GM12878 (cell line): Measurements from ENCODE around the gene SCAMP5. TPM values are rescaled to one million over a fixed set of nuclear protein-coding genes. Genes with fewer than 3 reads are reported as not detected.

Experiments
- ATAC-seq: fragments of 200-7000 bp; cut with Tn5 transposase; 3 replicates; pipeline ENCODE4 v1.9.1; 2020; ENCODE audit warnings: mild to moderate bottlenecking, moderate library complexity
- BruUV-seq: library from RNA; stranded (reverse); fragments of 400-500 nt; replicated peaks from 2 replicates; lab custom pipeline; 2021; lab: Mats Ljungman, UMichigan
- CTCF ChIA-PET: fragments of 300-600 bp; sonication (Branson Sonifier 250); formaldehyde crosslinking; extraction: SDS; loops from one replicate; lab custom pipeline; 2021; ENCODE audit warnings: inconsistent platforms; lab: Yijun Ruan, JAX
- POLR2A ChIA-PET: fragments of 350-600 bp; formaldehyde crosslinking; extraction: SDS; loops from one replicate; lab custom pipeline; 2021; ENCODE audit warnings: inconsistent platforms; lab: Charles Lee
- RAD21 ChIA-PET: fragments of 300-600 bp; sonication (Branson Sonifier 250); formaldehyde crosslinking; loops from one replicate; lab custom pipeline; 2023; ENCODE audit warnings: antibody characterized with exemption; ENCODE audit not compliant: unreplicated experiment; lab: Charles Lee
- SMC1A ChIA-PET: fragments of 300-600 bp; sonication (Branson Sonifier 250); formaldehyde crosslinking; loops from one replicate; lab custom pipeline; 2023; ENCODE audit not compliant: unreplicated experiment, uncharacterized antibody; lab: Charles Lee
- DNase-seq: peaks from one replicate; pipeline ENCODE4 v3.0.0-alpha.2; 2011; ENCODE audit warnings: low read depth, low spot score
- FAIRE-seq: peaks from 3 replicates; lab custom pipeline; 2011; peaks lifted over from hg19 to GRCh38; lab: Jason Lieb, UNC
- H2AFZ ChIP-seq: 2 replicates; pipeline ENCODE4 v1.6.0; 2011; ENCODE audit warnings: low read depth, low read length, control low read depth; ENCODE audit not compliant: control insufficient read depth
- H3K27ac ChIP-seq: 2 replicates; pipeline ENCODE4 v1.5.1; 2011; ENCODE audit warnings: control low read depth; ENCODE audit not compliant: control insufficient read depth, insufficient read depth
- H3K27me3 ChIP-seq, 2 experiments: replicated peaks in 1 of 2; 2 replicates each; pipeline versions ENCODE4 v1.6.0 to v1.6.1; 2011; ENCODE audit warnings: low read length in 1 of 2; ENCODE audit not compliant: control insufficient read depth in 2 of 2, insufficient read depth in 2 of 2
- H3K36me3 ChIP-seq, 2 experiments: 2 replicates each; pipeline ENCODE4 v1.5.1; 2011; ENCODE audit warnings: low read length in 1 of 2; ENCODE audit not compliant: control insufficient read depth in 2 of 2, insufficient read depth in 2 of 2
- H3K4me1 ChIP-seq: 2 replicates; pipeline ENCODE4 v1.6.1; 2011; ENCODE audit warnings: mild to moderate bottlenecking, low read length, moderate library complexity, mixed read lengths; ENCODE audit not compliant: control insufficient read depth, insufficient read depth
- H3K4me2 ChIP-seq: 2 replicates; pipeline ENCODE4 v1.6.0; 2011; ENCODE audit warnings: control low read depth; ENCODE audit not compliant: control insufficient read depth, insufficient read depth
- H3K4me3 ChIP-seq: fragments of 200-600 bp; sonication (generic); 2 replicates; pipeline ENCODE4 v1.5.1; 2016
- H3K79me2 ChIP-seq: 2 replicates; pipeline ENCODE4 v1.6.0; 2011; ENCODE audit warnings: low read length; ENCODE audit not compliant: control insufficient read depth, insufficient read depth
- H3K9ac ChIP-seq: 2 replicates; pipeline ENCODE4 v1.8.0; 2011; ENCODE audit warnings: low read length, control low read depth, mixed read lengths; ENCODE audit not compliant: control insufficient read depth, insufficient read depth
- H3K9me3 ChIP-seq: replicated peaks from 3 replicates; pipeline ENCODE4 v1.5.1; 2011; ENCODE audit warnings: mild to moderate bottlenecking, low read length; ENCODE audit not compliant: control insufficient read depth, insufficient read depth
- H4K20me1 ChIP-seq: 2 replicates; pipeline ENCODE4 v1.6.0; 2011; ENCODE audit not compliant: control insufficient read depth, insufficient read depth
- ATF3 ChIP-seq: IDR thresholded peaks from 2 replicates; pipeline ENCODE4 v1.6.1; 2011; ENCODE audit warnings: low read depth, mild to moderate bottlenecking, low read length, moderate library complexity, borderline replicate concordance; ENCODE audit errors: extremely low read depth
- E4F1 ChIP-seq: fragments of 450-650 bp; IDR thresholded peaks from 2 replicates; pipeline ENCODE4 v1.6.1; 2018; ENCODE audit warnings: borderline replicate concordance, mild to moderate bottlenecking; ENCODE audit not compliant: partially characterized antibody
- EED ChIP-seq: sonication (generic); IDR thresholded peaks from 2 replicates; pipeline ENCODE4 v1.6.1; 2016; ENCODE audit warnings: antibody characterized with exemption, low read depth
- EGR1 ChIP-seq, 2 experiments: IDR thresholded peaks; 1 replicate in 1 of 2; 2 replicates in 1 of 2; pipeline ENCODE4 v1.6.1; 2011 to 2012; ENCODE audit warnings: low read depth in 2 of 2, low read length in 2 of 2, borderline replicate concordance in 1 of 2, mild to moderate bottlenecking in 1 of 2, moderate library complexity in 1 of 2
- IKZF1 ChIP-seq: fragments of 450-650 bp; conservative IDR thresholded peaks from 2 replicates; pipeline ENCODE4 v1.6.1; 2017; ENCODE audit warnings: antibody characterized with exemption, mild to moderate bottlenecking
- IRF5 ChIP-seq: fragments of 450-650 bp; IDR thresholded peaks from 2 replicates; pipeline ENCODE4 v1.6.1; 2017; ENCODE audit warnings: borderline replicate concordance
- MYB ChIP-seq: fragments of 150-350 bp; IDR thresholded peaks from 2 replicates; pipeline ENCODE4 v1.6.1; 2014; ENCODE audit warnings: mild to moderate bottlenecking, low read depth, low read length, borderline replicate concordance
- NFYA ChIP-seq: IDR thresholded peaks from 2 replicates; pipeline ENCODE4 v1.6.1; 2011; ENCODE audit warnings: low read depth, mild to moderate bottlenecking, low read length, improper control_type of control experiment, borderline replicate concordance
- NR2C1 ChIP-seq: fragments of 450-650 bp; IDR thresholded peaks from 2 replicates; pipeline ENCODE4 v1.6.1; 2017; ENCODE audit warnings: antibody characterized with exemption, mild to moderate bottlenecking, moderate library complexity
- NRF1 ChIP-seq: conservative IDR thresholded peaks from 2 replicates; pipeline ENCODE4 v1.6.1; 2011; ENCODE audit warnings: mild to moderate bottlenecking, low read depth, low read length, improper control_type of control experiment
- RFX5 ChIP-seq: IDR thresholded peaks from 2 replicates; pipeline ENCODE4 v1.6.1; 2011; ENCODE audit warnings: low read depth, low read length, improper control_type of control experiment
- RUNX3 ChIP-seq: IDR thresholded peaks from 2 replicates; pipeline ENCODE4 v1.6.1; 2012; ENCODE audit warnings: low read length, inconsistent platforms
- SRF ChIP-seq, 2 experiments: IDR thresholded peaks; 2 replicates each; pipeline ENCODE4 v1.6.1; 2011; ENCODE audit warnings: low read depth in 2 of 2, low read length in 2 of 2, mild to moderate bottlenecking in 1 of 2, moderate library complexity in 1 of 2
- WGBS: methylation state at CpG from one replicate; pipeline ENCODE4 v1.1.6; 2016; ENCODE audit warnings: low lambda C conversion rate; ENCODE audit not compliant: insufficient replicate concordance, insufficient coverage; ENCODE audit errors: missing lambda C conversion rate; 5-methylcytosine and 5-hydroxymethylcytosine counted together
- in situ Hi-C: fragments of 300-500 bp; cut with MboI; formaldehyde crosslinking; loops from 9 replicates; pipeline ENCODE4 v1.14.3; 2018; ENCODE audit warnings: mixed read lengths
- intact Hi-C: fragments of 100-400 bp; cut with micrococcal nuclease; formaldehyde crosslinking; loops from one replicate; pipeline ENCODE4 v1.14.2; 2022; ENCODE audit not compliant: unreplicated experiment
- polyA plus RNA-seq, 11 experiments: library from polyadenylated mRNA; depleted of rRNA in 4 of 11; unstranded in 6 of 11; stranded (reverse) in 5 of 11; fragments of >200 nt; fragmentation: Nextera tagmentation in 4 of 11; fragmentation: Illumina TruSeq in 1 of 11; extraction: Ambion mirVana in 4 of 11; extraction: Trizol in 1 of 11; gene quantifications; 1 replicate in 1 of 11; 2 replicates in 10 of 11; pipeline versions ENCODE4 v1.2.1 to v1.2.3, GENCODE V29; 2011 to 2016; ENCODE audit warnings: inconsistent platforms in 2 of 11, missing spikeins in 2 of 11, low read depth in 1 of 11
- total RNA-seq, 4 experiments: library from RNA; depleted of rRNA in 3 of 4; stranded (reverse); fragments of >200 nt in 3 of 4; fragmentation: Illumina TruSeq in 1 of 4; extraction: Trizol in 1 of 4; gene quantifications; 2 replicates each; pipeline versions ENCODE4 v1.2.1 to v1.2.3, GENCODE V29; 2013 to 2021

The SCAMP5 gene
- total and polyA plus RNA-seq, 10 of the 15 experiments (the other 5 are each of a cell fraction or from before 2014, with no cell fraction given) = 1.6 to 41.6 (median 16.9) TPM

GRCh38 chr15:74978503-74978902 is 16.9 kb upstream of the SCAMP5 start (continued):
- TF ChIP-seq E4F1 (no peak), EED (no peak)

GRCh38 chr15:74982183-74982582 is 13.2 kb upstream of the SCAMP5 start:
- no peaks in the 10 kb centered on the region for H3K36me3 ChIP-seq
- H3K4me1 ChIP-seq = peaks cover 8% of the 10 kb centered on the region
- H3K4me3 ChIP-seq = no peak overlapping the region
- H3K27ac ChIP-seq = no peak overlapping the region
- intact Hi-C loops = no loop called here
- TF ChIP-seq EGR1 (IDR thresholded peaks at IDR 0.05; ENCODE audit: borderline replicate concordance in 1 of 2, low read depth in 2 of 2, low read length in 2 of 2) (no peak), NR2C1 (no peak), MYB (no peak), RUNX3 (no peak), IRF5 (no peak), IKZF1 (no peak), SRF (IDR thresholded peaks at IDR 0.05; ENCODE audit: low read depth in 2 of 2, low read length in 2 of 2) (no peak), RFX5 (no peak), NRF1 (no peak), NFYA (no peak), ATF3 (no peak)
- ChIA-PET RAD21 (interaction anchor here (0.7 kb wide), 1 partner anchor 80 kb away, joined by 3 read pairs; no protein-coding TSS in a partner anchor), POLR2A (interaction anchor here (0.6 to 0.7 kb wide), 6 partner anchors 10 to 764 kb away, joined by 4 to 5 read pairs (median 4); no protein-coding TSS in a partner anchor), SMC1A (no interaction called here), CTCF (interaction anchor here (0.5 to 1.0 kb wide), 3 partner anchors 18 to 60 kb away, joined by 3 read pairs; no protein-coding TSS in a partner anchor)
- no peaks in the 10 kb centered on the region for H3K79me2 ChIP-seq
- no peaks in the 10 kb centered on the region for H4K20me1 ChIP-seq
- H3K27me3 ChIP-seq = no peaks in the 10 kb centered on the region
- H3K9me3 ChIP-seq = no peaks in the 10 kb centered on the region
- H3K9ac ChIP-seq = no peak overlapping the region
- DNase-seq (no peak), FAIRE-seq (no peak), ATAC-seq (no peak)
- BruUV-seq = no TSS peak
- 64% methylated on average over 5 of the region's 5 CpGs for WGBS
- no peak overlapping the region for H3K4me2 ChIP-seq
- in situ Hi-C loops = no loop called here
- H2AFZ ChIP-seq = no peak overlapping the region
